ENCODE data around the gene ELMOD1.

- TF ChIP-seq SIN3A (IDR thresholded peaks at IDR 0.05; ENCODE audit: borderline replicate concordance, insufficient read depth, low read length) (no peak), POLR2AphosphoS5 (IDR thresholded peaks at IDR 0.05; ENCODE audit: low read depth, low read length) (no peak)
Observed at GRCh38 chr11:107669893-107670601, 79.1 kb downstream of the ELMOD1 start.
